HG02973 (cell line): ENCODE results near the gene CUL1.

Experiments
- ATAC-seq: cut with Tn5 transposase; IDR thresholded peaks from one replicate; pipeline ENCODE4 v1.9.1; 2021; ENCODE audit warnings: moderate library complexity; ENCODE audit not compliant: unreplicated experiment

Gene CUL1

DNA sequence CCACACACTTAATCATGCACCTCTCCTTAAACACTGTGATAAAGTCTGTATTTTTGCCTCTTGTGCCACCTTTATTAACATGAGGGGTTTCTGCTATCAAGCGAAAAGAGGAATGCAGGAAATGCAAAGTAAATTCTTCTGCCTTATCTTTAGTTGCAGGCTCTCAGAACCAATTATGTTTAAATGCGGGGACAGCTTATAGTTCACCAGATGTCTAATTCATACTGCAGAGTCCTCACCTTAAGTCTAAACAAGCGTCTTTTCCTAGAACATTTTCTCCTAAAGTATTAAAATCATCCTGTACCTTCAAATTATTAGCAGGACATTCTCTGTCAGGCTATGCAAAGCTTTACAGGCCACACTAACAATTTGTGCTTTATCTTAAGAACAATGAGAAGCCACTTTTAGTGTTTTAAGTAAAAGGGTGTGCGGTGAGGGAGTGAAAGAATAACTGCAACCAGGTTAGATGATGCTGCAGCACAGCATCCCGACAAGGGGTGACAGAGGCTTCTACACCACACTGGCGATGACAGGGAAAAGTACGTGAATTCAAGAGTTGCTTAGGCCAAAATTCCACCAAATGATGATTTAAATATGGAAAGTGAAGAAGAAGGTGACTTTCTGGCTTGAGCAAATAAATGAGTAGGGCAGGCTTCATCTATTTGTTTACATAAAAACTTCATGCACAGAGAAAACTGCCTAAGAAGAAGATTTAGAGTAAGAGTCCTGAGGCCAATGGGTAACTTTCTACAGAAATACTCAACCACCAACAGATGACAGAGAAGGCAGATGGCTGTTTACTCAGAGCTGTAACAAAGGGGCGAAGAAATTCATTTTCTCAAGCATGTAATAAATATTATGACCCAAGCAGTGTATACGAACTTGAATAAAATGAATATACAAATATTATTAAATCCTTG lies 149.4 kb downstream of the CUL1 start:
- ATAC-seq, result no peak

DNA sequence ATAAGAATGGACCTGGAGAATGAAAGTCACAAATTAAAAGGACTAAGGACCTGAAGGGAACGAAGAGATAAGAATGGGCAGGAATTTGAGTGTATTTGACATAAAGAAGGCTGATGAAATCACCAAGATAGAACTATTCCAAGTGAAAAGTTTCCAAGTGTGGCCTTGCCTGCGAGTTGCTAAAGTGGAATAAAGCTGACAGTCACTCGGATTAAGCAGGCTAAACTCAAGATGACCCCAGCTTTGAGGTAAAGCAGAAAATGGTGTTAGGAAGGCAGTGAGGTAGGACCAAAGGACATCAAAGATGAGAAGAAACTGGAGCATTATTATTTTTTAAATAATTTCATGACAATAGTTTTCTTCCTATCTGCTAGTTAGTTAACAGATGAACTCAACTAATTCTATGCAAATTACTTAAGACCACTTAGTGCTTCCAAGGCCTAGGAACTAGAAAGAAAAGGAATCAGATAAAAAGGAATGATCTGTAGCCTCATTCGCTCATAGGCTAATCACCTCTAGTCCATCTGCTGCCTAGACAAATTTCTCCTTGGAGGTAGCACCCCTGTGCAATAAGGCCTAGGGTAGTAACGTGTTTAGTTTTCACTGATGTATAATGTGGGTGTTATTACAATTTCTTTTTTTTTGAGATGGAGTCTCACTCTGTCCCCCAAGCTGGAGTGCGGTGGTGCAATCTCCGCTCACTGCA lies 150.8 kb downstream of the CUL1 start:
- no peak for ATAC-seq

DNA sequence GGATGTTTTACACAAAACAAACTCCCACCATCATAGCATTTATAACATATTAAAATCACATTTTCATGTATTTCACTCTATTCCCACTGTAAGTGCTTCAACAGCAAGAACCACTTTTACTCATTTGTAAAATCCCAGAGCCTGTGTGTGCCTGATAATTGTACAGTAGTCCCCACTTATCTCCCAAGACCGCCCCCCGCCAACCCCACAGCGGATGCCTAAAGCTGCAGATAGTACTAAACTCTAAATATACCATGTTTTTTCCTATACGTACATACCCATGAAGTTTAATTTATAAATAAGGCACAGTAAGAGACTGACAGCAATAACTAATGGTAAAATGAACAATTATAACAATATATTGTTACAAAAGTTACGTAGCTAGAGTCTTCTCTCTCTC lies 151.9 kb downstream of the CUL1 start:
- ATAC-seq, result no peak
